Measurements from ENCODE around the gene SMIM5.
"Not testable (repeated sequence)": the region's sequence is repeated elsewhere in the genome, so short reads cannot be mapped to it uniquely, and the experiment has no call there.

SMIM5 gene

GRCh38 chr17:75626496-75627038 lies 6.7 kb upstream of the SMIM5 start:
- DNase-seq = no peak

- no peak for DNase-seq
Observed at GRCh38 chr17:75627094-75627493, 6.1 kb upstream of the SMIM5 start.

DNA sequence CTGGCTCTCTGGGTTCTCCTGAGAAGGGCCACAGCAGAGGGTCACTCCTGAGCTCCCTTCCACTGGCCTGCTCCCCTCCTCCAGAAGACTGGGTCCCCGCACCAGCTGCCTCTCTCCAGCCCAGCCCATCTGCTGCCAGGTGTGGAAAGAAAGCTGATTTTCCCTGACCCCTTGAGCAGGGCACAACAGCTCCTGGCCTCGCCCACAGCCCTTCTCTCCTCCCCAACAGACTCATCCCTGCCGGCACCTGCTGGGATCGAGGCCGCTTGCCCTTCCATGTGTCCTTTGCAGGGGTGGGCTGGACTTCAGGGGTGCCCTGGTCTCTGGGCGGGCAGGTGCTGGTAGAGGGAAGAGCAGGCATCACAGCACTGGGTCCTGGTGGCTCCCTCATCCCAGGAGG lies 4.8 kb upstream of the SMIM5 start:
- DNase-seq = no peak

- DNase-seq = no peak
Observed at GRCh38 chr17:75629157-75629556, 4.1 kb upstream of the SMIM5 start.

DNA sequence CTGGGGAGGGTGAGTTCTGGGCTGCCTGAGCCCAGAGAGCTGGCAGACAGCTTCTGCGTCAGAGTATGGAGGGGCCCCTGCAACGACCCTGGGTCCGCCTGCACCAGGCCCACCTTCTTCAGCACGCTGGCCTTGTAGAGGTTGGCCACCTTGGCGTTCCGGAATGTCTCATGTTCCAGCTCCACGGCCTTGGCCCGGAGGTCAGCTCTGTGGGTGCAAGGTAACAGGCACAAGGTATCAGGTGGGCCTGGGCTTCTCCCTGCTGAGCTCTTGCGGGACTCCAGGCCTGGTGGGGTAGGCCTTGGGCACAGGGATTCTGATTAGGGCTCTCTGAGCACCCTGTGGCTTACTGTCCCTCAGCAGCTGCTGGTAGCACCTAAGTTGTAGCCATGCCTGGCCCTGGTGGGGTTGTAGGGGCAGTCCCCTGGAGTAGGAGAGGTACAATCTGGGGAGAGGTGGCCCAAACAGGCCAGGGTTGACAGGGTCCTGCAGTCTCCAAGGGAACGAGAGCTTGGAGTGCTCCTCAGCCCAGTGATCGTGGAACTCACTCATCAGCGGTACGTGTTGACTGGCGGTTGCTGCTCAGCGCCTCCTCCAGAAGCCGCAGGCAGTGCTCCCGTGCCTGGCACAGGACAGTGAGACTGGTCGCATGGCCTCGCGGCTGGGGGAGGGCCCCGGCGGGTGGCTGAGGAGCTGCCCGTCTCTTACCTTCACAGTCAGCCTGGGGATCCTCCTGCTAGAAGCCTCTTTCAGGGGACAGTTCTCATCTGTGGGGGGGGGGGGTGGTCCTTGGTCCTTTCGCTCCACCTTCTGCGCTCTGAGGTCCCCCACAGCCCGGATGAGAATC lies 2.9 kb upstream of the SMIM5 start:
- no peak for DNase-seq

- no peak for DNase-seq
Observed at GRCh38 chr17:75631353-75631752, 1.9 kb upstream of the SMIM5 start.

- no peak for DNase-seq
Observed at GRCh38 chr17:75632428-75632827, 806 bp upstream of the SMIM5 start.

- peak; percentile 90 for DNase-seq
Observed at GRCh38 chr17:75633486-75634375, 497 bp downstream of the SMIM5 start.

DNA sequence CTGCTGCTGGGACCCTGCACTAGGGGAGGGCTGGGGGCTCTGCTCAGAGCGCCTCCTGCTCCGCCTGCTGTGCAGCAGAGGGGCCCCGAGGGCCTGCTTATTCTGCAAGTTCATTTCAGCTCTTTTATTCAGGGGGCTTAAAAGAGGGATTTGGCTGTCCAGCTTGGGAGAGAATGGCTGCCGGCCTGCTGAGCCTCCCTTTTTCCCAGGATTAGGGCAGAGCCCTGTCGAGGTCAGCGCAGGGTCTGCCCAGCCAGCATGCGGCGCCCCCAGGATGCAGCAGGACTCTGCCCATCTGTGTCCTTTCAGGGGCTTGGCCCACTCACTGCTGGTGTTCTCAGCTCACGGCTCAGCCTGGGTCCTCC lies 1.1 kb downstream of the SMIM5 start:
- no peak for DNase-seq

- no peak for DNase-seq
Observed at GRCh38 chr17:75634754-75635609, 1.7 kb downstream of the SMIM5 start.

GRCh38 chr17:75635610-75636202 lies 2.5 kb downstream of the SMIM5 start:
- no peak for DNase-seq

- no peak for DNase-seq
Observed at GRCh38 chr17:75636381-75637142, 3.3 kb downstream of the SMIM5 start.

- no peak for DNase-seq
Observed at GRCh38 chr17:75637143-75637538, 3.9 kb downstream of the SMIM5 start.

GRCh38 chr17:75637551-75637950 lies 4.3 kb downstream of the SMIM5 start:
- no peak for DNase-seq

GRCh38 chr17:75638039-75638438 lies 4.8 kb downstream of the SMIM5 start:
- not testable (repeated sequence) for DNase-seq

- no peak for DNase-seq
Observed at GRCh38 chr17:75638893-75639292, 5.7 kb downstream of the SMIM5 start.

DNA sequence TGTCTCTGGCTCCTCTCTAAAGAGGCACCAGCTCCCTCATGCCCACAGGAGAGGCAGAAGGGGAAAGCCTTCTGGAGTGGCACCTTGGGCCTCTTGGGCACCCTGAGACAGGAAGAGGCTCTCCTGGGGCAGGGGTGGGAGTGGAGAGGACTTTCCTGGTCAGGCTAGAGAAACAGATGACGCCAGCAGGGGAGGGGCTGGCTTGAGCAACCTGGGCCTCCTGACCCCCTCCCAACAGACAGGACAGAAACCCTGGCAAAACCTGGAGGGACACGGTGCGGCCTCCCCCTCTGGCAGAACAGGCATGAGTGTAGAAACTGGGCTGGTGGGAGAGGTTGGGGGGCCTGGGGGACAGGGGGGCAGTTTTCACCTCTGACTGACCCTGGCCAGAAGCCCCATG lies 6.1 kb downstream of the SMIM5 start:
- no peak for DNase-seq

DNA sequence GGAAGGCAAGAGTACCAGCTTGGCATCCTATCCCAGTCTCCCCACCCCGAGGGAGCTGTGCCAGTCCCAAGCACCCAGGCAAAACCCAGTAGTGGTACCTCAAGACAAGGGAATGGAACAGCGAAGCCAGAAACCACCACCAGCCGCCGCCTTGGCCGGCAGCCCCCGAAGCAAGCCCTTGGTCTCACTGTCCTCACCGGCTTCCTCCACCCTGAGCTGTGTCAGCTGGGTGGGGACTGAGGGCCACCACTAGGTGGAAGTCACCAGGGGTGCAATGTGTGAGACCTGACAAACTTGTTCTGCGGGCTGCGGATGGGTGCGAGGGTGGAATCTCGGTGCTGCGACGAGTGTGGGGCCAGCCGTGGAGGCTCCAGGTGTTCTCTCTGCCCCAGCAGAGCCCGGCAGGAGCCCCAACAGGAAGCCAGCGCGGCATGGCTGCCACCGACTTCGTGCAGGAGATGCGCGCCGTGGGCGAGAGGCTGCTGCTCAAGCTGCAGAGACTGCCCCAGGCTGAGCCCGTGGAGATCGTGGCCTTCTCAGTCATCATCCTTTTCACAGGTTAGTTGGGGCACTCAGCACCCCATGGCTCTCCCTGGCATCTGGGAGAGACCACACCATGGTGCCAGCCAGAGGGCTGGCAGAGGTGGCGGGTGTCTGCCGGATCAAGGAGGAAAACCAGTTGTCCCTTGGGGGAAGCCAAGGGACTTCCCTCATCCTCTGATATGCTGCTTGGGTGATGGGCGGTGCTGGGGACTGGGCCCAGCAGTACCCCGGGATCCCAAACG lies 6.7 kb downstream of the SMIM5 start:
- no peak for DNase-seq

DNA sequence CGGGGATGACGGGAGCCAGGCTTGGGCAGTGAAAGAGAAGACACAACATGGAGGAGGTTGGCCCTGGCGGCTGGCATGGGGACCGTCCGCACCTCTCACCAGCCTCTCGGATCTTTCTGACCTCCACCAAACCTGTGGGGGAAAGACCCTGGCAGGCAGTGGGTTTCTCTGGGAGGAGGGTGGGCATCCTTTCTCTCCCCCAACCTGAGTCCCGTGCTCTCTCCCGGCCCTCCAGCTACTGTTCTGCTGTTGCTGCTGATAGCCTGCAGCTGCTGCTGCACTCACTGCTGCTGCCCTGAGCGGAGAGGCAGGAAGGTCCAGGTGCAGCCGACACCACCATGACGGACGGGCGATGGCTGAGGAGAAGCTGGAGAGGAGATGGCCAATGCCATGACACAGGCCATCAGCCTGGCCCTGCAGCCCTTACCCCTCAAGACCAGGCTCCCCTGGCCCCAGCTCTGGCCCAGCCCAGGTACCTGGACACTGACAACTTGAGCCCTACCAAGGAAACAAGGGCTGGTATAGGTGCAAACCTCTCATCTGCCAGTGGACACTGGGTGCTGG lies 7.4 kb downstream of the SMIM5 start:
- DNase-seq = no peak

- DNase-seq = no peak
Observed at GRCh38 chr17:75641343-75641742, 8.1 kb downstream of the SMIM5 start.
